ENCODE measurements around the gene ELMO1. TPM values are rescaled to one million over a fixed set of nuclear protein-coding genes. Genes with fewer than 3 reads are reported as not detected.

Gene ELMO1
- total RNA-seq, 1 experiment from 2014 or later = 7.8 TPM

- H3K27ac Mint-ChIP-seq = peak overlapping the region in 2 of 3 experiments; percentile 43 to 83; a peak in 4 of 7 replicates
Observed at GRCh38 chr7:37118004-37118403, 330.7 kb downstream of the ELMO1 start.

More at GRCh38 chr7:37118004-37118403, 330.7 kb downstream of the ELMO1 start:
- no peak overlapping the region for H3K56ac ChIP-seq (ENCODE audit: insufficient read length, low read depth, low read length)
- peaks cover 6% of the 10 kb centered on the region; the same call in 1 of the 2 replicates for H3K4me1 ChIP-seq (ENCODE audit: insufficient read depth, low read length)
- no peak for DNase-seq
- no peak overlapping the region for H2BK5ac ChIP-seq (ENCODE audit: insufficient read length, low read length)
- H3K79me2 ChIP-seq (ENCODE audit: insufficient read depth, low read length) = no peaks in the 10 kb centered on the region
- H3K14ac ChIP-seq (ENCODE audit: insufficient read depth, low read length) = no peak overlapping the region
- no peak overlapping the region for H3K4ac ChIP-seq (ENCODE audit: low read depth, low read length)
- TF ChIP-seq CTCF (conservative IDR thresholded peaks at IDR 0.05) = no peak
- no CpG with 5 or more reads among the region's 6 CpGs for WGBS (ENCODE audit: extremely low coverage, insufficient read length, low lambda C conversion rate)
- H2AFZ ChIP-seq (ENCODE audit: low read length) = no peak overlapping the region
- no peak overlapping the region for H2AK5ac ChIP-seq (ENCODE audit: insufficient read length, low read length)
- no peak overlapping the region for H4K91ac ChIP-seq (ENCODE audit: insufficient read length, low read depth, low read length)
- H4K20me1 ChIP-seq (ENCODE audit: control insufficient read depth, insufficient read depth, insufficient read length) = no peaks in the 10 kb centered on the region
- no peak overlapping the region for H3K9ac ChIP-seq (ENCODE audit: extremely low read depth, insufficient read length, low read length)
- H3K4me2 ChIP-seq (ENCODE audit: insufficient read depth, insufficient read length, low read length) = no peak overlapping the region
- H3K9me3 Mint-ChIP-seq = peaks cover 7 to 12% of the 10 kb centered on the region in 2 experiments; a peak in 4 of 5 replicates
- H3K79me1 ChIP-seq (ENCODE audit: insufficient read depth, low read depth, low read length, poor library complexity, severe bottlenecking) = no peaks in the 10 kb centered on the region
- no peaks in the 10 kb centered on the region for H3K27me3 Mint-ChIP-seq (ENCODE audit: low read depth)
- no peak overlapping the region for H4K8ac ChIP-seq (replicated peaks; ENCODE audit: insufficient read length, low read depth, low read length)
- H3K4me1 Mint-ChIP-seq = peaks cover 15 to 19% of the 10 kb centered on the region in 2 experiments
- no peak overlapping the region for H2BK120ac ChIP-seq (ENCODE audit: low read depth, low read length, poor library complexity, severe bottlenecking)
- H2BK15ac ChIP-seq (ENCODE audit: low read depth, low read length) = no peak overlapping the region
- H4K5ac ChIP-seq (ENCODE audit: insufficient read length, low read depth, low read length) = no peak overlapping the region
- H3K27me3 ChIP-seq (ENCODE audit: insufficient read depth, low read length) = no peaks in the 10 kb centered on the region
- H3K4me3 Mint-ChIP-seq = no peak overlapping the region
- H3K18ac ChIP-seq (ENCODE audit: insufficient read length, low read depth, low read length) = no peak overlapping the region
- no peak overlapping the region for H2BK12ac ChIP-seq (ENCODE audit: insufficient read length, low read depth, low read length)
- peaks cover 0 to 15% (median 2%) of the 10 kb centered on the region in 3 experiments; a peak in 5 of 7 replicates for H3K36me3 Mint-ChIP-seq (ENCODE audit: insufficient read depth in 1 of 3, low read depth in 3 of 3)
- no peak overlapping the region for H3K23ac ChIP-seq (ENCODE audit: insufficient read length, low read depth, low read length)
- H3K23me2 ChIP-seq (ENCODE audit: insufficient read length, low read depth, low read length, poor library complexity, severe bottlenecking) = no peaks in the 10 kb centered on the region
- no peak overlapping the region for H3K27ac ChIP-seq (ENCODE audit: insufficient read length, low read depth, low read length)
- H2BK20ac ChIP-seq (ENCODE audit: low read depth, low read length, poor library complexity, severe bottlenecking) = no peak overlapping the region
- no peaks in the 10 kb centered on the region for H3K9me3 ChIP-seq (ENCODE audit: control insufficient read depth, low read depth, low read length)
- no peak overlapping the region for H3T11ph ChIP-seq (ENCODE audit: low read length)
